A172 (cell line): ENCODE measurements around the gene F11. TPM values are rescaled to one million over a fixed set of nuclear protein-coding genes. Genes with fewer than 3 reads are reported as not detected.
"Not testable (repeated sequence)": the region's sequence is repeated elsewhere in the genome, so short reads cannot be mapped to it uniquely, and the experiment has no call there.

Experiments
- DNase-seq: peaks from one replicate; pipeline ENCODE4 v3.0.0-alpha.2; 2015; ENCODE audit warnings: low spot score
- total RNA-seq: library from RNA; depleted of rRNA; stranded (reverse); fragments of >200 nt; shearing (Covaris generic); gene quantifications from 2 replicates; pipeline ENCODE4 v1.2.3, GENCODE V29; 2014; rRNA removed

F11 gene
- total RNA-seq, 1 experiment from 2014 or later, result not detected

GRCh38 chr4:186298031-186298647 lies 32.1 kb downstream of the F11 start:
- no peak for DNase-seq

GRCh38 chr4:186299291-186299690 lies 33.3 kb downstream of the F11 start:
- no peak for DNase-seq

- no peak for DNase-seq
Measured at GRCh38 chr4:186300659-186301390, 34.8 kb downstream of the F11 start.

- DNase-seq, result no peak
Measured at GRCh38 chr4:186304216-186304615, 38.2 kb downstream of the F11 start.

- peak; percentile 3 for DNase-seq
Measured at GRCh38 chr4:186304866-186305505, 39.0 kb downstream of the F11 start.

GRCh38 chr4:186307497-186307896 lies 41.5 kb downstream of the F11 start:
- no peak for DNase-seq

- no peak for DNase-seq
Measured at GRCh38 chr4:186307916-186308315, 41.9 kb downstream of the F11 start.

- DNase-seq, result no peak
Measured at GRCh38 chr4:186318481-186318880, 52.5 kb downstream of the F11 start.

- DNase-seq, result not testable (repeated sequence)
Measured at GRCh38 chr4:186324660-186325059, 58.7 kb downstream of the F11 start.

- no peak for DNase-seq
Measured at GRCh38 chr4:186326391-186326790, 60.4 kb downstream of the F11 start.

- DNase-seq, result no peak
Measured at GRCh38 chr4:186329372-186329771, 63.4 kb downstream of the F11 start.

GRCh38 chr4:186330368-186330767 lies 64.4 kb downstream of the F11 start:
- DNase-seq, result no peak

- no peak for DNase-seq
Measured at GRCh38 chr4:186335793-186336192, 69.8 kb downstream of the F11 start.

Other genes with a start within 250 kb of the F11 start
- gene TLR3, start 197.0 kb upstream of the F11 start, total RNA-seq, result 4.0 and 4.4 TPM in 2 replicates
- 5.6 and 7.3 TPM in 2 replicates for gene FAM149A, start 161.5 kb upstream of the F11 start, total RNA-seq
- 18.9 and 26.9 TPM in 2 replicates for gene CYP4V2, start 74.6 kb upstream of the F11 start, total RNA-seq
- not detected in 2 replicates for gene KLKB1, start 38.7 kb upstream of the F11 start, total RNA-seq